Ovary (tissue), 9 donors: ENCODE results near the gene EGLN1. TPM values are rescaled to one million over a fixed set of nuclear protein-coding genes. Genes with fewer than 3 reads are reported as not detected.

Source experiments
- DNase-seq, 5 donors: peaks; one replicate each; pipeline ENCODE4 v3.0.0-alpha.2; 2019 to 2020
- H3K27ac ChIP-seq, 2 donors: fragments of 200-600 bp; one replicate each; pipeline versions ENCODE4 v1.5.1 to v1.8.0; 2019 to 2022
- H3K27me3 ChIP-seq: fragments of 200-600 bp; one replicate; pipeline ENCODE4 v1.8.0; 2022
- H3K36me3 ChIP-seq: fragments of 200-600 bp; sonication (generic); one replicate; pipeline ENCODE4 v1.5.1; 2019
- H3K4me1 ChIP-seq: one replicate; pipeline ENCODE4 v1.8.1; 2013; ENCODE audit warnings: mild to moderate bottlenecking, moderate library complexity; ENCODE audit not compliant: insufficient read depth
- H3K4me3 ChIP-seq: fragments of 200-600 bp; sonication (generic); one replicate; pipeline ENCODE4 v1.5.1; 2017
- H3K9me3 ChIP-seq, 2 donors: fragments of 200-600 bp in 1 of 2; sonication (generic) in 1 of 2; one replicate each; pipeline versions ENCODE4 v1.5.1 to v1.8.1; 2013 to 2019; ENCODE audit warnings: mild to moderate bottlenecking in 1 of 2, moderate library complexity in 1 of 2
- CTCF ChIP-seq, 3 donors: fragments of 450-650 bp in 2 of 3; fragments of 200-600 bp in 1 of 3; IDR thresholded peaks; one replicate each; pipeline versions ENCODE4 v1.5.1 to v1.8.0; 2016 to 2022; ENCODE audit warnings: antibody characterized with exemption in 3 of 3, mild to moderate bottlenecking in 1 of 3
- EP300 ChIP-seq: sonication (generic); formaldehyde crosslinking; IDR thresholded peaks from one replicate; pipeline ENCODE4 v1.6.1; 2017; ENCODE audit warnings: antibody characterized with exemption
- POLR2A ChIP-seq: fragments of 450-650 bp; IDR thresholded peaks from one replicate; pipeline ENCODE4 v1.6.1; 2017; ENCODE audit warnings: antibody characterized with exemption, mild to moderate bottlenecking, moderate library complexity
- WGBS, 3 donors: extraction: QIAGEN DNeasy Blood & Tissue Kit in 1 of 3; methylation state at CpG; one replicate each; pipeline versions ENCODE4 v1.1.5 to v1.1.7; 2013 to 2017; 5-methylcytosine and 5-hydroxymethylcytosine counted together
- intact Hi-C, 4 donors: fragments of 100-400 bp; cut with DNase I; formaldehyde crosslinking; loops; one replicate each; pipeline versions ENCODE4 v1.11.0 to v1.15.1; 2022 to 2023
- polyA plus RNA-seq, 2 donors: library from polyadenylated mRNA; stranded (reverse); fragments of 200-250 nt in 1 of 2; fragments of 350-450 nt in 1 of 2; fragmentation: Illumina TruSeq in 1 of 2; extraction: RNeasy Lipid Tissue Mini Kit (QIAGEN cat#74804) in 1 of 2; gene quantifications; one replicate each; pipeline ENCODE4 v1.2.3, GENCODE V29; 2013 to 2014
- total RNA-seq, 7 donors: library from RNA; depleted of rRNA in 2 of 7; stranded (reverse); fragments of >200 nt in 2 of 7; fragmentation: NEBNext Ultra II Directional in 3 of 7; extraction: Animal tissue kit (Norgen Biotek cat#: 25700) in 3 of 7; gene quantifications; one replicate each; pipeline versions ENCODE4 v1.1.0 to v1.2.4, GENCODE V29; 2016 to 2023
- donor health status: DM: no; HTN: no; CAD: no; lungs with moderate emphysema.
- donor health status: DM: no; HTN: no; CAD: no.
- donor health status: Bipolar disorder and iron deficiency.
- donor health status: DM: yes; HTN: yes; CAD: no.
- donor health status: DM: no; HTN: no; CAD: no.
- donor health status: DM: yes; HTN: yes; CAD: no.

The EGLN1 gene
- total and polyA plus RNA-seq, 9 donors: 18.5 to 52.0 (median 39.1) TPM

- TF ChIP-seq POLR2A (no peak), EP300 (no peak), CTCF (IDR thresholded peaks at IDR 0.05) (no peak)
- intact Hi-C loops: no loop called here
- peaks cover 17% of the 10 kb centered on the region for H3K4me1 ChIP-seq
- H3K36me3 ChIP-seq: no peaks in the 10 kb centered on the region
- no peak for DNase-seq
- peak overlapping the region; percentile 69 for H3K4me3 ChIP-seq
- H3K27ac ChIP-seq: no peak overlapping the region
- no peaks in the 10 kb centered on the region for H3K9me3 ChIP-seq
- no peaks in the 10 kb centered on the region for H3K27me3 ChIP-seq
- 59 to 77% (median 66%) methylated on average over 21 of the region's 21 CpGs for WGBS, 3 donors
Observed at GRCh38 chr1:231335663-231336602, 86.2 kb downstream of the EGLN1 start.

GRCh38 chr1:231334952-231335351 lies 87.1 kb downstream of the EGLN1 start:
- TF ChIP-seq CTCF (IDR thresholded peaks at IDR 0.05) (no peak), POLR2A (no peak), EP300 (no peak)
- Histone ChIP-seq H3K4me1 (peaks cover 17% of the 10 kb centered on the region), H3K36me3 (no peaks in the 10 kb centered on the region), H3K27me3 (no peaks in the 10 kb centered on the region), H3K9me3 (no peaks in the 10 kb centered on the region), H3K27ac (no peak overlapping the region), H3K4me3 (peak overlapping the region; percentile 0)
- DNase-seq: no peak
- intact Hi-C loops: no loop called here
- WGBS, 3 donors: 69 to 81% (median 79%) methylated on average over 6 of the region's 6 CpGs

- Histone ChIP-seq H3K4me1 (peaks cover 13% of the 10 kb centered on the region), H3K4me3 (peak overlapping the region; percentile 0), H3K9me3 (no peaks in the 10 kb centered on the region), H3K27me3 (no peaks in the 10 kb centered on the region), H3K36me3 (no peaks in the 10 kb centered on the region), H3K27ac (no peak overlapping the region)
- intact Hi-C loops: no loop called here
- TF ChIP-seq CTCF (IDR thresholded peaks at IDR 0.05) (no peak), POLR2A (no peak), EP300 (no peak)
- DNase-seq: no peak
- WGBS, 3 donors: 46 to 70% (median 50%) methylated on average over 1 of the region's 1 CpG
Observed at GRCh38 chr1:231334079-231334666, 87.9 kb downstream of the EGLN1 start.

- Histone ChIP-seq H3K27ac (no peak overlapping the region), H3K27me3 (no peaks in the 10 kb centered on the region)
- intact Hi-C loops: no loop called here
Observed at GRCh38 chr1:231332761-231333160, 89.3 kb downstream of the EGLN1 start.

More at GRCh38 chr1:231332761-231333160, 89.3 kb downstream of the EGLN1 start:
- TF ChIP-seq CTCF (IDR thresholded peaks at IDR 0.05) (no peak), POLR2A (no peak), EP300 (no peak)
- H3K9me3 ChIP-seq: no peaks in the 10 kb centered on the region
- no peak overlapping the region for H3K4me3 ChIP-seq
- 89 to 96% (median 94%) methylated on average over 1 of the region's 1 CpG for WGBS, 3 donors
- H3K4me1 ChIP-seq: peaks cover 13% of the 10 kb centered on the region
- no peaks in the 10 kb centered on the region for H3K36me3 ChIP-seq
- no peak for DNase-seq
